Lower leg skin (tissue), 3 donors: ENCODE results near the gene CELA1.

ENCODE experiments used
- POLR2A ChIP-seq, 2 donors: fragments of 450-650 bp; IDR thresholded peaks; one replicate each; pipeline ENCODE4 v1.6.1; 2016 to 2017; ENCODE audit warnings: antibody characterized with exemption in 2 of 2, mild to moderate bottlenecking in 1 of 2, moderate library complexity in 1 of 2
- TF ChIP-seq, protein P1 (sequence below), 3 donors: fragments of 450-650 bp; IDR thresholded peaks; one replicate each; pipeline ENCODE4 v1.5.1; 2016; ENCODE audit warnings: antibody characterized with exemption in 3 of 3, mild to moderate bottlenecking in 3 of 3, moderate library complexity in 2 of 3

DNA sequence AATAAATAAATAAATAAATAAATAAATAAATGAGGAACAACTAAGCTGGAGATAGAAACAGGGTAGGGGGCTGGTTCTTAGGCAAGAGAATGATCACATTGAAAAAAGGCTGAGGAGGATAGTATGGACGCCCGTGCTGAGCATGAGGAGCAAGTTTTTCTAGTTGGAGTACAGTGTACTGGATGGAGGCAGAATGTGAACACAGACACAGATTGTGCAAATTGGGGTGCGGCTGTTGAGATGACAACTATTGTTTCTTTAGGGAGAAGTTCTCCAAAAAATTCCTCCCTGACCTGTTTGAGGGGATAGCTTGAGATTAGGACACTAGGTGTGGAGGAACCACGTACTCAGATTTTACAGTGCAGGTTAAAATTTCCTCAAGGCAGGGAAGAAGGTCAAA, 21.5 kb downstream of the CELA1 start:
- TF ChIP-seq, protein P1, sequence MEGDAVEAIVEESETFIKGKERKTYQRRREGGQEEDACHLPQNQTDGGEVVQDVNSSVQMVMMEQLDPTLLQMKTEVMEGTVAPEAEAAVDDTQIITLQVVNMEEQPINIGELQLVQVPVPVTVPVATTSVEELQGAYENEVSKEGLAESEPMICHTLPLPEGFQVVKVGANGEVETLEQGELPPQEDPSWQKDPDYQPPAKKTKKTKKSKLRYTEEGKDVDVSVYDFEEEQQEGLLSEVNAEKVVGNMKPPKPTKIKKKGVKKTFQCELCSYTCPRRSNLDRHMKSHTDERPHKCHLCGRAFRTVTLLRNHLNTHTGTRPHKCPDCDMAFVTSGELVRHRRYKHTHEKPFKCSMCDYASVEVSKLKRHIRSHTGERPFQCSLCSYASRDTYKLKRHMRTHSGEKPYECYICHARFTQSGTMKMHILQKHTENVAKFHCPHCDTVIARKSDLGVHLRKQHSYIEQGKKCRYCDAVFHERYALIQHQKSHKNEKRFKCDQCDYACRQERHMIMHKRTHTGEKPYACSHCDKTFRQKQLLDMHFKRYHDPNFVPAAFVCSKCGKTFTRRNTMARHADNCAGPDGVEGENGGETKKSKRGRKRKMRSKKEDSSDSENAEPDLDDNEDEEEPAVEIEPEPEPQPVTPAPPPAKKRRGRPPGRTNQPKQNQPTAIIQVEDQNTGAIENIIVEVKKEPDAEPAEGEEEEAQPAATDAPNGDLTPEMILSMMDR (IDR thresholded peaks at IDR 0.05): no peak
- no peak for TF ChIP-seq POLR2A (IDR thresholded peaks at IDR 0.05)
